ENCODE measurements around the gene CITED4.

- TF ChIP-seq CTCF (conservative IDR thresholded peaks at IDR 0.05; ENCODE audit: low read length) = no peak
- TF ChIP-seq EZH2phosphoT487 (IDR thresholded peaks at IDR 0.05; ENCODE audit: borderline replicate concordance) = no peak
Measured at GRCh38 chr1:40851643-40852042, 10.5 kb downstream of the CITED4 start.

All from Loucy (cell line).